ENCODE results near the gene UGGT1.
A peak's percentile ranks its signal among the peaks of the same experiment; 100 is the strongest.

Gene UGGT1

GRCh38 chr2:128232965-128233789 is 142.2 kb downstream of the UGGT1 start:
- Histone ChIP-seq H3K4me3 (ENCODE audit: low read depth, low read length) (peak overlapping the region; percentile 67), H3K27me3 (ENCODE audit: control insufficient read depth, insufficient read depth, low read length) (peaks cover 9% of the 10 kb centered on the region), H3K4me1 (ENCODE audit: control insufficient read depth, insufficient read depth, low read length) (peaks cover 2% of the 10 kb centered on the region), H3K9ac (ENCODE audit: low read depth, low read length) (peak overlapping the region; percentile 65), H3K9me3 (ENCODE audit: control insufficient read depth, insufficient read depth, low read length) (no peaks in the 10 kb centered on the region), H3K36me3 (ENCODE audit: control insufficient read depth, insufficient read depth, low read length) (no peaks in the 10 kb centered on the region)

- Histone ChIP-seq H3K9ac (ENCODE audit: low read depth, low read length) (no peak overlapping the region), H3K36me3 (ENCODE audit: control insufficient read depth, insufficient read depth, low read length) (no peaks in the 10 kb centered on the region), H3K27me3 (ENCODE audit: control insufficient read depth, insufficient read depth, low read length) (peaks cover 9% of the 10 kb centered on the region), H3K4me1 (ENCODE audit: control insufficient read depth, insufficient read depth, low read length) (peaks cover 2% of the 10 kb centered on the region), H3K4me3 (ENCODE audit: low read depth, low read length) (peak overlapping the region; percentile 39), H3K9me3 (ENCODE audit: control insufficient read depth, insufficient read depth, low read length) (no peaks in the 10 kb centered on the region)
Measured at GRCh38 chr2:128233790-128234395, 142.9 kb downstream of the UGGT1 start.

- H3K4me1 ChIP-seq (ENCODE audit: control insufficient read depth, insufficient read depth, low read length): peaks cover 2% of the 10 kb centered on the region
- H3K4me3 ChIP-seq (ENCODE audit: low read depth, low read length): no peak overlapping the region
- H3K9me3 ChIP-seq (ENCODE audit: control insufficient read depth, insufficient read depth, low read length): no peaks in the 10 kb centered on the region
- no peak overlapping the region for H3K9ac ChIP-seq (ENCODE audit: low read depth, low read length)
- peaks cover 9% of the 10 kb centered on the region for H3K27me3 ChIP-seq (ENCODE audit: control insufficient read depth, insufficient read depth, low read length)
- no peaks in the 10 kb centered on the region for H3K36me3 ChIP-seq (ENCODE audit: control insufficient read depth, insufficient read depth, low read length)
Measured at GRCh38 chr2:128234613-128235012, 143.6 kb downstream of the UGGT1 start.

- peaks cover 2% of the 10 kb centered on the region for H3K4me1 ChIP-seq (ENCODE audit: control insufficient read depth, insufficient read depth, low read length)
- no peak overlapping the region for H3K9ac ChIP-seq (ENCODE audit: low read depth, low read length)
- no peaks in the 10 kb centered on the region for H3K9me3 ChIP-seq (ENCODE audit: control insufficient read depth, insufficient read depth, low read length)
- H3K27me3 ChIP-seq (ENCODE audit: control insufficient read depth, insufficient read depth, low read length): peaks cover 9% of the 10 kb centered on the region
- no peaks in the 10 kb centered on the region for H3K36me3 ChIP-seq (ENCODE audit: control insufficient read depth, insufficient read depth, low read length)
- no peak overlapping the region for H3K4me3 ChIP-seq (ENCODE audit: low read depth, low read length)
Measured at GRCh38 chr2:128235581-128235980, 144.6 kb downstream of the UGGT1 start.

GRCh38 chr2:128236491-128237035 is 145.6 kb downstream of the UGGT1 start:
- no peaks in the 10 kb centered on the region for H3K36me3 ChIP-seq (ENCODE audit: control insufficient read depth, insufficient read depth, low read length)
- no peaks in the 10 kb centered on the region for H3K9me3 ChIP-seq (ENCODE audit: control insufficient read depth, insufficient read depth, low read length)
- H3K9ac ChIP-seq (ENCODE audit: low read depth, low read length): no peak overlapping the region
- peaks cover 9% of the 10 kb centered on the region for H3K27me3 ChIP-seq (ENCODE audit: control insufficient read depth, insufficient read depth, low read length)
- peaks cover 2% of the 10 kb centered on the region for H3K4me1 ChIP-seq (ENCODE audit: control insufficient read depth, insufficient read depth, low read length)
- H3K4me3 ChIP-seq (ENCODE audit: low read depth, low read length): no peak overlapping the region

- H3K9ac ChIP-seq (ENCODE audit: low read depth, low read length): no peak overlapping the region
- no peaks in the 10 kb centered on the region for H3K36me3 ChIP-seq (ENCODE audit: control insufficient read depth, insufficient read depth, low read length)
- no peak overlapping the region for H3K4me3 ChIP-seq (ENCODE audit: low read depth, low read length)
- H3K4me1 ChIP-seq (ENCODE audit: control insufficient read depth, insufficient read depth, low read length): peaks cover 2% of the 10 kb centered on the region
- H3K9me3 ChIP-seq (ENCODE audit: control insufficient read depth, insufficient read depth, low read length): no peaks in the 10 kb centered on the region
- peaks cover 9% of the 10 kb centered on the region for H3K27me3 ChIP-seq (ENCODE audit: control insufficient read depth, insufficient read depth, low read length)
Measured at GRCh38 chr2:128237081-128237534, 146.1 kb downstream of the UGGT1 start.

- H3K9ac ChIP-seq (ENCODE audit: low read depth, low read length): no peak overlapping the region
- H3K4me3 ChIP-seq (ENCODE audit: low read depth, low read length): no peak overlapping the region
- peaks cover 2% of the 10 kb centered on the region for H3K4me1 ChIP-seq (ENCODE audit: control insufficient read depth, insufficient read depth, low read length)
- no peaks in the 10 kb centered on the region for H3K36me3 ChIP-seq (ENCODE audit: control insufficient read depth, insufficient read depth, low read length)
- H3K27me3 ChIP-seq (ENCODE audit: control insufficient read depth, insufficient read depth, low read length): peaks cover 2% of the 10 kb centered on the region
- H3K9me3 ChIP-seq (ENCODE audit: control insufficient read depth, insufficient read depth, low read length): no peaks in the 10 kb centered on the region
Measured at GRCh38 chr2:128237911-128238697, 147.1 kb downstream of the UGGT1 start.

- Histone ChIP-seq H3K9ac (ENCODE audit: low read depth, low read length) (no peak overlapping the region), H3K36me3 (ENCODE audit: control insufficient read depth, insufficient read depth, low read length) (no peaks in the 10 kb centered on the region), H3K27me3 (ENCODE audit: control insufficient read depth, insufficient read depth, low read length) (no peaks in the 10 kb centered on the region)
Measured at GRCh38 chr2:128241896-128242295, 150.9 kb downstream of the UGGT1 start.

More at GRCh38 chr2:128241896-128242295, 150.9 kb downstream of the UGGT1 start:
- Histone ChIP-seq H3K9me3 (ENCODE audit: control insufficient read depth, insufficient read depth, low read length) (no peaks in the 10 kb centered on the region), H3K4me3 (ENCODE audit: low read depth, low read length) (no peak overlapping the region), H3K4me1 (ENCODE audit: control insufficient read depth, insufficient read depth, low read length) (no peaks in the 10 kb centered on the region)
